Measurements from ENCODE around the gene PTPN23.

PTPN23 gene

GRCh38 chr3:47399016-47399415 is 18.2 kb downstream of the PTPN23 start:
- Histone ChIP-seq H3K4me2 (ENCODE audit: low read depth, low read length, poor library complexity, severe bottlenecking) (no peak overlapping the region), H3K9me3 (ENCODE audit: insufficient read depth, low read depth, low read length) (no peaks in the 10 kb centered on the region), H3K4me3 (ENCODE audit: low read length, poor library complexity, severe bottlenecking) (no peak overlapping the region), H3K9ac (ENCODE audit: low read depth, low read length, poor library complexity, severe bottlenecking) (no peak overlapping the region), H3K27me3 (ENCODE audit: insufficient read depth, low read length, poor library complexity, severe bottlenecking) (no peaks in the 10 kb centered on the region), H3K9me2 (replicated peaks; ENCODE audit: low read depth, low read length) (no peaks in the 10 kb centered on the region), H3K36me3 (ENCODE audit: insufficient read depth, low read length) (peaks cover 41% of the 10 kb centered on the region; the same call in 1 of the 2 replicates), H3F3A (ENCODE audit: low read depth) (no peaks in the 10 kb centered on the region), H4K20me1 (ENCODE audit: insufficient read depth, low read length, poor library complexity, severe bottlenecking) (peaks cover 9% of the 10 kb centered on the region), H3K79me2 (ENCODE audit: insufficient read depth, low read length) (peaks cover 27% of the 10 kb centered on the region), H2AFZ (ENCODE audit: low read length) (no peak overlapping the region), H3K4me1 (ENCODE audit: insufficient read depth, low read length, poor library complexity, severe bottlenecking) (no peaks in the 10 kb centered on the region)
- TF ChIP-seq CTCF (conservative IDR thresholded peaks at IDR 0.05; ENCODE audit: low read length): no peak
- no peak for TF ChIP-seq EZH2phosphoT487 (IDR thresholded peaks at IDR 0.05; ENCODE audit: borderline replicate concordance)

GRCh38 chr3:47399531-47400270 is 18.9 kb downstream of the PTPN23 start:
- Histone ChIP-seq H3K36me3 (ENCODE audit: insufficient read depth, low read length) (peaks cover 44% of the 10 kb centered on the region; the same call in 1 of the 2 replicates), H3K9me2 (replicated peaks; ENCODE audit: low read depth, low read length) (no peaks in the 10 kb centered on the region), H3F3A (ENCODE audit: low read depth) (no peaks in the 10 kb centered on the region), H3K4me3 (ENCODE audit: low read length, poor library complexity, severe bottlenecking) (no peak overlapping the region), H3K4me1 (ENCODE audit: insufficient read depth, low read length, poor library complexity, severe bottlenecking) (no peaks in the 10 kb centered on the region), H4K20me1 (ENCODE audit: insufficient read depth, low read length, poor library complexity, severe bottlenecking) (peaks cover 8% of the 10 kb centered on the region), H3K9me3 (ENCODE audit: insufficient read depth, low read depth, low read length) (no peaks in the 10 kb centered on the region), H3K79me2 (ENCODE audit: insufficient read depth, low read length) (peaks cover 22% of the 10 kb centered on the region; the same call in 1 of the 2 replicates), H3K4me2 (ENCODE audit: low read depth, low read length, poor library complexity, severe bottlenecking) (no peak overlapping the region), H3K27me3 (ENCODE audit: insufficient read depth, low read length, poor library complexity, severe bottlenecking) (no peaks in the 10 kb centered on the region), H3K9ac (ENCODE audit: low read depth, low read length, poor library complexity, severe bottlenecking) (no peak overlapping the region), H2AFZ (ENCODE audit: low read length) (no peak overlapping the region)
- TF ChIP-seq EZH2phosphoT487 (IDR thresholded peaks at IDR 0.05; ENCODE audit: borderline replicate concordance): no peak
- TF ChIP-seq CTCF (conservative IDR thresholded peaks at IDR 0.05; ENCODE audit: low read length): no peak

- no peaks in the 10 kb centered on the region for H3K9me2 ChIP-seq (replicated peaks; ENCODE audit: low read depth, low read length)
- no peaks in the 10 kb centered on the region for H3K27me3 ChIP-seq (ENCODE audit: insufficient read depth, low read length, poor library complexity, severe bottlenecking)
- H3K4me3 ChIP-seq (ENCODE audit: low read length, poor library complexity, severe bottlenecking): no peak overlapping the region
- H2AFZ ChIP-seq (ENCODE audit: low read length): no peak overlapping the region
- H4K20me1 ChIP-seq (ENCODE audit: insufficient read depth, low read length, poor library complexity, severe bottlenecking): peaks cover 3% of the 10 kb centered on the region
- no peaks in the 10 kb centered on the region for H3K4me1 ChIP-seq (ENCODE audit: insufficient read depth, low read length, poor library complexity, severe bottlenecking)
- H3K36me3 ChIP-seq (ENCODE audit: insufficient read depth, low read length): peaks cover 64% of the 10 kb centered on the region; the same call in 1 of the 2 replicates
- no peaks in the 10 kb centered on the region for H3F3A ChIP-seq (ENCODE audit: low read depth)
- H3K4me2 ChIP-seq (ENCODE audit: low read depth, low read length, poor library complexity, severe bottlenecking): no peak overlapping the region
- TF ChIP-seq EZH2phosphoT487 (IDR thresholded peaks at IDR 0.05; ENCODE audit: borderline replicate concordance): no peak
- TF ChIP-seq CTCF (conservative IDR thresholded peaks at IDR 0.05; ENCODE audit: low read length): no peak
- H3K79me2 ChIP-seq (ENCODE audit: insufficient read depth, low read length): peaks cover 9% of the 10 kb centered on the region; the same call in 1 of the 2 replicates
- no peaks in the 10 kb centered on the region for H3K9me3 ChIP-seq (ENCODE audit: insufficient read depth, low read depth, low read length)
- H3K9ac ChIP-seq (ENCODE audit: low read depth, low read length, poor library complexity, severe bottlenecking): no peak overlapping the region
These were observed 23.6 kb downstream of the PTPN23 start for GRCh38 chr3:47404431-47404876.
